ENCODE measurements around the gene ADAMTS17. TPM values are rescaled to one million over a fixed set of nuclear protein-coding genes. Genes with fewer than 3 reads are reported as not detected.
"Not testable (repeated sequence)": the region's sequence is repeated elsewhere in the genome, so short reads cannot be mapped to it uniquely, and the experiment has no call there.

The ADAMTS17 gene
- total and polyA plus RNA-seq, 3 donors from 2014 or later, result 6.8 to 17.8 (median 12.4) TPM

- H3K4me3 ChIP-seq, result peak overlapping the region in 1 of 2 donors; percentile 62
- no peaks in the 10 kb centered on the region for H3K4me1 ChIP-seq
- H3K36me3 ChIP-seq (ENCODE audit: low read depth, missing control alignments), result no peaks in the 10 kb centered on the region
- 20% methylated on average over 40 of the region's 56 CpGs; no CpG with 5 or more reads in 1 of the 2 donors for WGBS, 2 donors
- no peaks in the 10 kb centered on the region for H3K9me3 ChIP-seq
- DNase-seq, result no peak
- H3K27me3 ChIP-seq, result no peaks in the 10 kb centered on the region
- TF ChIP-seq, protein P1, sequence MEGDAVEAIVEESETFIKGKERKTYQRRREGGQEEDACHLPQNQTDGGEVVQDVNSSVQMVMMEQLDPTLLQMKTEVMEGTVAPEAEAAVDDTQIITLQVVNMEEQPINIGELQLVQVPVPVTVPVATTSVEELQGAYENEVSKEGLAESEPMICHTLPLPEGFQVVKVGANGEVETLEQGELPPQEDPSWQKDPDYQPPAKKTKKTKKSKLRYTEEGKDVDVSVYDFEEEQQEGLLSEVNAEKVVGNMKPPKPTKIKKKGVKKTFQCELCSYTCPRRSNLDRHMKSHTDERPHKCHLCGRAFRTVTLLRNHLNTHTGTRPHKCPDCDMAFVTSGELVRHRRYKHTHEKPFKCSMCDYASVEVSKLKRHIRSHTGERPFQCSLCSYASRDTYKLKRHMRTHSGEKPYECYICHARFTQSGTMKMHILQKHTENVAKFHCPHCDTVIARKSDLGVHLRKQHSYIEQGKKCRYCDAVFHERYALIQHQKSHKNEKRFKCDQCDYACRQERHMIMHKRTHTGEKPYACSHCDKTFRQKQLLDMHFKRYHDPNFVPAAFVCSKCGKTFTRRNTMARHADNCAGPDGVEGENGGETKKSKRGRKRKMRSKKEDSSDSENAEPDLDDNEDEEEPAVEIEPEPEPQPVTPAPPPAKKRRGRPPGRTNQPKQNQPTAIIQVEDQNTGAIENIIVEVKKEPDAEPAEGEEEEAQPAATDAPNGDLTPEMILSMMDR (IDR thresholded peaks at IDR 0.05), result no peak
- no peak for TF ChIP-seq POLR2A (IDR thresholded peaks at IDR 0.05)
- H3K27ac ChIP-seq, result no peak overlapping the region
- intact Hi-C loops (cut with DNase I; ENCODE audit: low total_unique reads), result loop anchor here (10.0 kb wide), 1 partner anchor 234 kb away; no protein-coding TSS in a partner anchor
Measured at GRCh38 chr15:100340721-100341238, 995 bp downstream of the ADAMTS17 start.

- Histone ChIP-seq H3K27me3 (no peaks in the 10 kb centered on the region), H3K9me3 (no peaks in the 10 kb centered on the region), H3K27ac (no peak overlapping the region), H3K4me1 (no peaks in the 10 kb centered on the region), H3K36me3 (ENCODE audit: low read depth, missing control alignments) (no peaks in the 10 kb centered on the region), H3K4me3 (no peak overlapping the region)
- intact Hi-C loops (cut with DNase I; ENCODE audit: low total_unique reads), result loop anchor here (5.0 to 10.0 kb wide), 3 partner anchors 235 to 408 kb away; no protein-coding TSS in a partner anchor
- 80 to 85% methylated on average over 9 to 12 of the region's 12 CpGs for WGBS, 2 donors
- TF ChIP-seq, protein P1 (IDR thresholded peaks at IDR 0.05), result no peak
- no peak for TF ChIP-seq POLR2A (IDR thresholded peaks at IDR 0.05)
- no peak for DNase-seq
Measured at GRCh38 chr15:100339999-100340398, 1.8 kb downstream of the ADAMTS17 start.

- H3K36me3 ChIP-seq (ENCODE audit: low read depth, missing control alignments); H3K4me3 ChIP-seq; H3K27ac ChIP-seq; H3K4me1 ChIP-seq; H3K27me3 ChIP-seq; H3K9me3 ChIP-seq; DNase-seq: not testable (repeated sequence)
- 61 to 67% methylated on average over 7 of the region's 7 CpGs for WGBS, 2 donors
- intact Hi-C loops (cut with DNase I; ENCODE audit: low total_unique reads), result loop anchor here (5.0 to 10.0 kb wide), 2 partner anchors 385 to 407 kb away; no protein-coding TSS in a partner anchor
Measured at GRCh38 chr15:100339451-100339850, 2.3 kb downstream of the ADAMTS17 start.

GRCh38 chr15:100338971-100339444 lies 2.8 kb downstream of the ADAMTS17 start:
- 27 to 38% methylated on average over 10 of the region's 10 CpGs for WGBS, 2 donors
- Histone ChIP-seq H3K36me3 (ENCODE audit: low read depth, missing control alignments) (no peaks in the 10 kb centered on the region), H3K9me3 (no peaks in the 10 kb centered on the region), H3K27me3 (no peaks in the 10 kb centered on the region), H3K27ac (no peak overlapping the region), H3K4me3 (no peak overlapping the region), H3K4me1 (no peaks in the 10 kb centered on the region)
- peak; percentile 87 for DNase-seq
- TF ChIP-seq, protein P1 (IDR thresholded peaks at IDR 0.05), result peak; percentile 57 to 79 (median 65)
- TF ChIP-seq POLR2A (IDR thresholded peaks at IDR 0.05), result no peak
- intact Hi-C loops (cut with DNase I; ENCODE audit: low total_unique reads), result loop anchor here (5.0 to 10.0 kb wide), 2 partner anchors 384 to 407 kb away; no protein-coding TSS in a partner anchor

- 83% methylated on average over 10 of the region's 10 CpGs for WGBS, 2 donors
- no peak overlapping the region for H3K4me3 ChIP-seq
Measured at GRCh38 chr15:100338247-100338646, 3.5 kb downstream of the ADAMTS17 start.

More at GRCh38 chr15:100338247-100338646, 3.5 kb downstream of the ADAMTS17 start:
- Histone ChIP-seq H3K27me3 (no peaks in the 10 kb centered on the region), H3K4me1 (no peaks in the 10 kb centered on the region), H3K9me3 (no peaks in the 10 kb centered on the region), H3K27ac (no peak overlapping the region), H3K36me3 (ENCODE audit: low read depth, missing control alignments) (no peaks in the 10 kb centered on the region)
- TF ChIP-seq, protein P1 (IDR thresholded peaks at IDR 0.05), result no peak
- no peak for TF ChIP-seq POLR2A (IDR thresholded peaks at IDR 0.05)
- intact Hi-C loops (cut with DNase I; ENCODE audit: low total_unique reads), result loop anchor here (5.0 to 10.0 kb wide), 2 partner anchors 383 to 406 kb away; no protein-coding TSS in a partner anchor
- DNase-seq, result no peak

Data from testis (tissue), 3 donors.